GM12873 (cell line): ENCODE data around the gene USP31.

Source experiments
- TF ChIP-seq, protein P1 (sequence below): IDR thresholded peaks from 2 replicates; pipeline ENCODE4 v1.5.1; 2012; ENCODE audit warnings: low read depth, mild to moderate bottlenecking, moderate library complexity, low read length, control low read depth; ENCODE audit not compliant: insufficient read depth; ENCODE audit errors: missing control alignments

The USP31 gene

DNA sequence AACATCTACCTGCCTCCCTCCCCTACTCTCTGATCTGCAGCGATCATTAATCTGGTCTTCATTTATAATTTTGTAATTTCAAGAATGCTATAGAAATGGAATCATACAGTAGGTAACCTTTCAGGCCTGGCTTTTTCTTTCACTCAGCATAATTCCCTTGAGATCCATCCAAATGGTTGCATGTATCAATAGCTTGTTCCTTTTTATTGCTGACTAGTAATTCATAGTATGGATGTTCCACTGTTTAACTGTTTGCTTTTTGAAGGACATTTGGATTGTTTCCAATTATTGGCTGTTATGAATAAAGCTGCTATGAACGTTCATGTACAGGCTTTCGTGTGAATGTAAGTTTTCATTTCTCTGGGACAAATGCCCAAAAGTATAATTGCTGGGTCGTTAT lies 125.2 kb downstream of the USP31 start:
- TF ChIP-seq, protein P1, sequence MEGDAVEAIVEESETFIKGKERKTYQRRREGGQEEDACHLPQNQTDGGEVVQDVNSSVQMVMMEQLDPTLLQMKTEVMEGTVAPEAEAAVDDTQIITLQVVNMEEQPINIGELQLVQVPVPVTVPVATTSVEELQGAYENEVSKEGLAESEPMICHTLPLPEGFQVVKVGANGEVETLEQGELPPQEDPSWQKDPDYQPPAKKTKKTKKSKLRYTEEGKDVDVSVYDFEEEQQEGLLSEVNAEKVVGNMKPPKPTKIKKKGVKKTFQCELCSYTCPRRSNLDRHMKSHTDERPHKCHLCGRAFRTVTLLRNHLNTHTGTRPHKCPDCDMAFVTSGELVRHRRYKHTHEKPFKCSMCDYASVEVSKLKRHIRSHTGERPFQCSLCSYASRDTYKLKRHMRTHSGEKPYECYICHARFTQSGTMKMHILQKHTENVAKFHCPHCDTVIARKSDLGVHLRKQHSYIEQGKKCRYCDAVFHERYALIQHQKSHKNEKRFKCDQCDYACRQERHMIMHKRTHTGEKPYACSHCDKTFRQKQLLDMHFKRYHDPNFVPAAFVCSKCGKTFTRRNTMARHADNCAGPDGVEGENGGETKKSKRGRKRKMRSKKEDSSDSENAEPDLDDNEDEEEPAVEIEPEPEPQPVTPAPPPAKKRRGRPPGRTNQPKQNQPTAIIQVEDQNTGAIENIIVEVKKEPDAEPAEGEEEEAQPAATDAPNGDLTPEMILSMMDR = no peak

DNA sequence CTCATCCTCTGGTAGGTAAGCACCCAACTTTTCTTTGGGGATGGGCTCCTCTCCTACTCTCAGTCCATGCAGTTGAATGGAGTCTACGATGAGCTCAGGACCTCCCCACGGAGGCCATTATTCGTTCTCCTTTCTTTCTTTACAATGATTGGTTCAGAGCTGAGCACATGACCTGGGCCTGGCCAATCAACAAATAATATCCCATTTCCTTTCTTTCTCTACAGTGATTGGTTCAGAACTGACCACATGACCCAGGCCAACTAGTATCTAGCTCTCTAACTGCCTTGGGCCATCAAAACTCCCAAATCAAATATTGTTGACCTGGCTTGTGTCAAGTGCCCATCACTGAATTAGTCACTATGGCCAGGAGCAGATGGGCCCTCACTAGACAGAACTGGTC lies 129.2 kb downstream of the USP31 start:
- TF ChIP-seq, protein P1 = no peak

DNA sequence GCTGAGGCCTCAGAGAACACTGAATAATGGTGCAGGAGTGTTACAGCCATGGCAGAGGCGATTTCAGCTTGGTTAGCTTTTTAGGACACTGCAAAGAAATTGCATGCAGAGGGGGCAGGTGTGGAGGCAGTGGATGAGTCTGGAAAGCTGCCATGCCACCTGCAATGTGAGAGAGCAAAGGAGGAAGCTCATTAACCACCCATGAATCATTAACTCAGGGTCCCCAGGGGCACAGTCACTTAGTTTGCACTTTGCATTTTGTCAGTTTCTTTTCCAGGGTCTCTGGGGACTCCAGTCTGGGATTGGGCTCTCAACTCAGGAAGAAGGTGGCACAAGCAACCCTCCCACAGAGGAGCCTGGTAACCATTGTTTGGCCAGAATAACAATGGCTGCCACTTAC lies 132.9 kb downstream of the USP31 start:
- TF ChIP-seq, protein P1 = no peak

DNA sequence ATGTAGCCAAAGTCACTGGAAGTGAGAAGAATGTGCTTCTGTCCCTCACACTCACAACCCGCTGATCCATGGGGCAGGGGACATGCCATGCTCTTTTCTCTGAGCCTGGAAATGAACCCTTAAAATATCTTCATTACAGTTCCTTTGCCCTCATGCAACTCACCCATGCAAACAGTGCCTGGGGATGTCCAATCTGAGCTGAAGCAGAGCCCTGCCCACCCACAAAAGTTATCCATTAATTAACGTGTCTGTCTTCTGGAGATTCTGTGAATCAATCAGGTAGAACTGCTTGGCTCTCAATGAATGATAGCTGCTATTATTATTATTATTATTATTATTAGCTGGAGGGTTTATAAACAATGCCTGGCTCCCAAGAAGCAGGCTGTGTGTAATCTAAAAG lies 133.7 kb downstream of the USP31 start:
- TF ChIP-seq, protein P1 = no peak

DNA sequence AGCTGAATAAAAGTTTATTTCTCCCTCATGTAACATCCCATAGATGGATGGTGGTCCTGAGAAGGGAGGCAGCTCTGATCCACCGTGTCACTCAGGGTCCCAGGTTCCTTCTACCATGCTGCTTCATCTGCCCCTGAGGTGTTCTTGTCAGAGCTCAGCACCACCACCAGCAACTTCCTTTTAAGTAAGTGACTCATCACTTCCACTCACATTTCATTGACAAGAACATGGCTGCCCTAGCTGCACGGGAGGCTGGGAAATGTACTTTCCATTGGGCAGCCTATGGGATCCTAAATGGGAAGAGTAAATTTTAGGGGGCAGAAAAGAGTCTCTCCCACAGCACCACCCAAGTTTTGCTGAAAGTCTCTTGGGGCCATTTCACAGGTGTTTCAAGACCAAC lies 134.7 kb downstream of the USP31 start:
- TF ChIP-seq, protein P1 = no peak
